Memory B cell (primary cell): ENCODE measurements around the gene PRRT1B.

ENCODE experiments used
- ATAC-seq: fragments of 150-1000 bp; cut with Tn5 transposase; 2 replicates; pipeline ENCODE4 v1.10.0; 2021; ENCODE audit warnings: low read depth, mild to moderate bottlenecking, moderate library complexity
- DNase-seq, 2 donors: peaks; one replicate each; pipeline ENCODE4 v3.0.0; 2022; ENCODE audit warnings: low spot score in 2 of 2
- H3K27ac Mint-ChIP-seq: one replicate; pipeline ENCODE4 v1.8.0; 2022; ENCODE audit warnings: mild to moderate bottlenecking, moderate library complexity, mixed read lengths
- H3K27me3 Mint-ChIP-seq: one replicate; pipeline ENCODE4 v1.8.0; 2022; ENCODE audit warnings: mixed read lengths
- H3K36me3 Mint-ChIP-seq: one replicate; pipeline ENCODE4 v1.8.0; 2022; ENCODE audit warnings: mild to moderate bottlenecking, mixed read lengths
- H3K4me1 Mint-ChIP-seq: one replicate; pipeline ENCODE4 v1.8.0; 2022; ENCODE audit warnings: mixed read lengths
- H3K4me3 Mint-ChIP-seq: one replicate; pipeline ENCODE4 v1.8.0; 2022; ENCODE audit warnings: mild to moderate bottlenecking, moderate library complexity, mixed read lengths
- H3K9me3 Mint-ChIP-seq: one replicate; pipeline ENCODE4 v1.8.0; 2022; ENCODE audit warnings: mixed read lengths

Gene PRRT1B

GRCh38 chr9:131552030-131552429 lies 6.7 kb downstream of the PRRT1B start:
- Mint-ChIP-seq H3K9me3 (peaks cover 15% of the 10 kb centered on the region), H3K36me3 (peaks cover 26% of the 10 kb centered on the region), H3K4me1 (peaks cover 12% of the 10 kb centered on the region), H3K4me3 (no peak overlapping the region), H3K27ac (no peak overlapping the region), H3K27me3 (peaks cover 56% of the 10 kb centered on the region)
- DNase-seq = no peak
- ATAC-seq = no peak

GRCh38 chr9:131554087-131554842 lies 8.9 kb downstream of the PRRT1B start:
- DNase-seq = no peak

GRCh38 chr9:131554843-131555351 lies 9.6 kb downstream of the PRRT1B start:
- H3K27me3 Mint-ChIP-seq = peaks cover 31% of the 10 kb centered on the region
- DNase-seq (no peak), ATAC-seq (no peak)
- peaks cover under 1% of the 10 kb centered on the region for H3K9me3 Mint-ChIP-seq
- no peak overlapping the region for H3K27ac Mint-ChIP-seq
- H3K36me3 Mint-ChIP-seq = peaks cover 14% of the 10 kb centered on the region
- H3K4me1 Mint-ChIP-seq = peaks cover 3% of the 10 kb centered on the region
- no peak overlapping the region for H3K4me3 Mint-ChIP-seq

More at GRCh38 chr9:131554087-131554842, 8.9 kb downstream of the PRRT1B start:
- Mint-ChIP-seq H3K36me3 (peaks cover 13% of the 10 kb centered on the region), H3K27ac (no peak overlapping the region), H3K9me3 (peaks cover 2% of the 10 kb centered on the region), H3K4me3 (no peak overlapping the region), H3K27me3 (peaks cover 37% of the 10 kb centered on the region), H3K4me1 (peaks cover 3% of the 10 kb centered on the region)
- no peak for ATAC-seq

GRCh38 chr9:131555841-131556673 lies 10.7 kb downstream of the PRRT1B start:
- Mint-ChIP-seq H3K4me3 (no peak overlapping the region), H3K4me1 (peaks cover 3% of the 10 kb centered on the region), H3K36me3 (peaks cover 7% of the 10 kb centered on the region), H3K9me3 (peaks cover 2% of the 10 kb centered on the region), H3K27me3 (peaks cover 23% of the 10 kb centered on the region), H3K27ac (no peak overlapping the region)
- ATAC-seq (no peak), DNase-seq (no peak)

- H3K27ac Mint-ChIP-seq = no peak overlapping the region
- peaks cover 6% of the 10 kb centered on the region for H3K9me3 Mint-ChIP-seq
- peaks cover 7% of the 10 kb centered on the region for H3K36me3 Mint-ChIP-seq
- no peak overlapping the region for H3K4me3 Mint-ChIP-seq
- DNase-seq (no peak), ATAC-seq (no peak)
- H3K4me1 Mint-ChIP-seq = peaks cover 3% of the 10 kb centered on the region
- peaks cover 17% of the 10 kb centered on the region for H3K27me3 Mint-ChIP-seq
Observed at GRCh38 chr9:131557855-131558548, 12.7 kb downstream of the PRRT1B start.

GRCh38 chr9:131559421-131560000 lies 14.2 kb downstream of the PRRT1B start:
- Mint-ChIP-seq H3K9me3 (peaks cover 6% of the 10 kb centered on the region), H3K36me3 (peaks cover 7% of the 10 kb centered on the region), H3K4me3 (no peak overlapping the region), H3K4me1 (peaks cover 3% of the 10 kb centered on the region), H3K27ac (no peak overlapping the region), H3K27me3 (peaks cover 15% of the 10 kb centered on the region)
- ATAC-seq (no peak), DNase-seq (no peak)

- Mint-ChIP-seq H3K9me3 (peaks cover 6% of the 10 kb centered on the region), H3K4me1 (no peaks in the 10 kb centered on the region), H3K27ac (peak overlapping the region; percentile 78), H3K27me3 (no peaks in the 10 kb centered on the region), H3K4me3 (no peak overlapping the region), H3K36me3 (peaks cover 2% of the 10 kb centered on the region)
- no peak for ATAC-seq
- DNase-seq = no peak
Observed at GRCh38 chr9:131562032-131562959, 17.0 kb downstream of the PRRT1B start.

- no peaks in the 10 kb centered on the region for H3K4me1 Mint-ChIP-seq
- peaks cover 6% of the 10 kb centered on the region for H3K9me3 Mint-ChIP-seq
- peaks cover 13% of the 10 kb centered on the region for H3K36me3 Mint-ChIP-seq
- H3K27me3 Mint-ChIP-seq = no peaks in the 10 kb centered on the region
- no peak for ATAC-seq
- H3K4me3 Mint-ChIP-seq = no peak overlapping the region
- H3K27ac Mint-ChIP-seq = no peak overlapping the region
- DNase-seq = no peak
Observed at GRCh38 chr9:131565369-131565768, 20.0 kb downstream of the PRRT1B start.

- H3K4me1 Mint-ChIP-seq = no peaks in the 10 kb centered on the region
- H3K9me3 Mint-ChIP-seq = peaks cover 4% of the 10 kb centered on the region
- no peak overlapping the region for H3K27ac Mint-ChIP-seq
- no peaks in the 10 kb centered on the region for H3K27me3 Mint-ChIP-seq
- H3K4me3 Mint-ChIP-seq = no peak overlapping the region
- ATAC-seq (no peak), DNase-seq (no peak)
- H3K36me3 Mint-ChIP-seq = peaks cover 15% of the 10 kb centered on the region
Observed at GRCh38 chr9:131566158-131566557, 20.8 kb downstream of the PRRT1B start.

GRCh38 chr9:131567910-131568309 lies 22.6 kb downstream of the PRRT1B start:
- H3K27me3 Mint-ChIP-seq = no peaks in the 10 kb centered on the region
- peaks cover under 1% of the 10 kb centered on the region for H3K9me3 Mint-ChIP-seq
- ATAC-seq (no peak), DNase-seq (no peak)
- H3K4me3 Mint-ChIP-seq = no peak overlapping the region
- H3K4me1 Mint-ChIP-seq = no peaks in the 10 kb centered on the region
- H3K36me3 Mint-ChIP-seq = peaks cover 21% of the 10 kb centered on the region
- no peak overlapping the region for H3K27ac Mint-ChIP-seq

- Mint-ChIP-seq H3K27me3 (no peaks in the 10 kb centered on the region), H3K4me3 (no peak overlapping the region), H3K36me3 (peaks cover 20% of the 10 kb centered on the region), H3K27ac (no peak overlapping the region), H3K4me1 (peaks cover 9% of the 10 kb centered on the region), H3K9me3 (no peaks in the 10 kb centered on the region)
- ATAC-seq (no peak), DNase-seq (no peak)
Observed at GRCh38 chr9:131574730-131575640, 29.7 kb downstream of the PRRT1B start.
